ENCODE data around the gene SMIM7.
"Not testable (repeated sequence)": the region's sequence is repeated elsewhere in the genome, so short reads cannot be mapped to it uniquely, and the experiment has no call there.

The SMIM7 gene

DNA sequence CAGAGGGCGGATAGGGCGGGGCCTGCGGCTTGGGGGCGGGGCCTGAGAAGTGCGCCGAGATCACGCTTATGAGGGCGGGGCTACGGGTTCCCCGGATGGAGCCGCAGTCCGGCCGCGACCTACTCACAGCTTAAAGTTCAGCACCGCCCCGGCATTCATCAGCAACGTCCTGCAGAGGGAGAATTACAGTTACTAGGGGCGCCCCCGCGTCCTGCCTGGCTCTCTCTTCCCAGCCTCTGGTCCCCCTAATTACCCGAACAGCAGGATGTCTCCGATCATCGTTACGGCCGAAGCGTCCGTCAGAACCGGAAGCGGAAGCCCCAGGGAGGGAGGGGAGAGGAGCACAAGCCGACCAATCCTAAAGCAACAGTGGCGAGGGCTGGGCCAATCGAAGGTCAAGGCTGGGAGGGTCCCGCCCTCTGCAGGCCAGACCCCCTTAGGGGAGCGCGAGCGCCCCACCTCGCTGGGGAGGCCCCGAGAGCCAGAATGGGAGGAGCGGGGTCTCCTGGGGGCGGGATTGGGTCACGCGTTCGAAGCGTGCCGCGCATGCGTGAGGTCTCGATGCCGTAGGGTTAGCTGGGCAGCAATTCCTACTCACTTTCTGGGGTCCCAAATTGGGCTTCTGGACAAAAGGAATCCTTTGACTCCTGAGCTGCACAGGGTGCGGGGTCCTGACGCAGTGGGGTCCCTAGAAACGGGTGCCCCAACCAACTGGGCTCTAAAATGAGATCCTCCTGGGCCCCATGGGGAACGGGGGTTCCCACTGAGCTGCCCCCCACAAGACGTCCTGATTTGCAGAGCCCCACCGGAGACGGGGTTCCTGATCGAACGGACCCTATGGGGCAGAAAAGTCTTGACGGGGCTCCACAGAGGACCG lies at the start of gene SMIM7:
Gene SMIM7 (minus strand): TSS at position 313 of the 877 bp plus-strand sequence. CDS start 34 bp downstream, at position 279.
- peak; percentile 98 for DNase-seq (ENCODE audit: low read depth)

DNA sequence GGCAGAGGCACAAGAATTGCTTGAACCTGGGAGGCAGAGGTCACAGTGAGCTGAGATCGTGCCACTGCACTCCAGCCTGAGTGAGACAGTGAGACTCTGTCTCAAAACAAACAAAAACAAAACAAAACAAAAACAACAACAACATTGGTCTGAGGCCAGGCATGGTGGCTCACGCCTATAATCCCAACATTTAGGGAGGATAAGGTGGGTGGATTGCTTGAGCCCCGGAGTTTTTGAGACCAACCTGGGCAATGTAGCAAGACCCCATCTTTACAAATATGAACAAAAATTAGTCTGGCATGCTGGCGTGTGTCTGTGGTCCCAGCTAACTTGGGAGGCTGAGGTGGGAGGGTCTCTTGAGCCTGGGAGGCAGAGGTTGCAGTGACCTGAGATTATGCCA lies 43.7 kb upstream of the SMIM7 start:
- no peak for DNase-seq (ENCODE audit: low read depth)

GRCh38 chr19:16702123-16702522 lies 42.2 kb upstream of the SMIM7 start:
- no peak for DNase-seq (ENCODE audit: low read depth)

GRCh38 chr19:16698914-16699313 lies 39.0 kb upstream of the SMIM7 start:
- DNase-seq (ENCODE audit: low read depth): no peak

- no peak for DNase-seq (ENCODE audit: low read depth)
Observed at GRCh38 chr19:16688084-16688483, 28.1 kb upstream of the SMIM7 start.

- DNase-seq (ENCODE audit: low read depth): no peak
Observed at GRCh38 chr19:16684216-16684615, 24.3 kb upstream of the SMIM7 start.

- DNase-seq (ENCODE audit: low read depth): no peak
Observed at GRCh38 chr19:16682539-16682938, 22.6 kb upstream of the SMIM7 start.

GRCh38 chr19:16679811-16680210 lies 19.9 kb upstream of the SMIM7 start:
- DNase-seq (ENCODE audit: low read depth): no peak

GRCh38 chr19:16678498-16678897 lies 18.6 kb upstream of the SMIM7 start:
- no peak for DNase-seq (ENCODE audit: low read depth)

- DNase-seq (ENCODE audit: low read depth): no peak
Observed at GRCh38 chr19:16677055-16677454, 17.1 kb upstream of the SMIM7 start.

DNA sequence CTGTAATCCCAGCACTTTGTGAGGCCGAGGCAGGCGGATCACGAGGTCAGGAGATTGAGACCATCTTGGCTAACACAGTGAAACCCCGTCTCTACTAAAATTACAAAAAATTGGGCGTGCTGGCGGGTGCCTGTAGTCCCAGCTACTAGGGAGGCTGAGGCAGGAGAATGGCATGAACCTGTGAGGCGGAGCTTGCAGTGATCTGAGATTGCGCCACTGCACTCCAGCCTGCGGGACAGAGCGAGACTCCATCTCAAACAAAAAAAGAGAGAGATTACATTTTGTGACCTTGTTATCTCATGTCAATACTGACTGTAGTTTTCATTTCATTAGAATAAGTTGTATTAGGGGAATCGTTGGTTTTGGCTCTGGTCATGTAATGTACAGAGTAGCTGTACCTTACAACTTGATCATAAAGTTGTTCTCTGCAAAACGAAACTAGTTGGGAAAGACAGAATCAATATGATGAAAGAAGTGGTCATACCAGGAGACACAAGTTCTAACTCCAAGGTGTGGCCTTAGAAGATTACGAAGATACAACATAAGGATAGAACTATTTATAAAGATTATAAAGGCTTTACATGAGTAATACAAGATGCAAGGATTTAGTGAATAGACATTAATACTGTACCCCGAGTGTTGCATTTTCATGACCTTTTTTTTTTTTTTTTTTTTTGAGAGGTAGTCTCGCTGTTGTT lies 16.3 kb upstream of the SMIM7 start:
- no peak for DNase-seq (ENCODE audit: low read depth)

GRCh38 chr19:16673839-16674238 lies 13.9 kb upstream of the SMIM7 start:
- DNase-seq (ENCODE audit: low read depth): not testable (repeated sequence)

- DNase-seq (ENCODE audit: low read depth): no peak
Observed at GRCh38 chr19:16673231-16673630, 13.3 kb upstream of the SMIM7 start.

GRCh38 chr19:16671652-16672274 lies 11.8 kb upstream of the SMIM7 start:
- DNase-seq (ENCODE audit: low read depth): no peak

GRCh38 chr19:16670291-16670690 lies 10.3 kb upstream of the SMIM7 start:
- no peak for DNase-seq (ENCODE audit: low read depth)

GRCh38 chr19:16668702-16669101 lies 8.8 kb upstream of the SMIM7 start:
- not testable (repeated sequence) for DNase-seq (ENCODE audit: low read depth)

GRCh38 chr19:16668176-16668575 lies 8.2 kb upstream of the SMIM7 start:
- no peak for DNase-seq (ENCODE audit: low read depth)

- no peak for DNase-seq (ENCODE audit: low read depth)
Observed at GRCh38 chr19:16661480-16662034, 1.6 kb upstream of the SMIM7 start.

- peak; percentile 5 for DNase-seq (ENCODE audit: low read depth)
Observed at GRCh38 chr19:16660763-16661479, 977 bp upstream of the SMIM7 start, which contains the start of gene TMEM38A. Gene TMEM38A, plus strand, starts transcription at chr19:16661139. Its CDS starts 79 bp downstream, at chr19:16661218.

GRCh38 chr19:16659464-16659831 lies 496 bp downstream of the SMIM7 start:
- no peak for DNase-seq (ENCODE audit: low read depth)

DNA sequence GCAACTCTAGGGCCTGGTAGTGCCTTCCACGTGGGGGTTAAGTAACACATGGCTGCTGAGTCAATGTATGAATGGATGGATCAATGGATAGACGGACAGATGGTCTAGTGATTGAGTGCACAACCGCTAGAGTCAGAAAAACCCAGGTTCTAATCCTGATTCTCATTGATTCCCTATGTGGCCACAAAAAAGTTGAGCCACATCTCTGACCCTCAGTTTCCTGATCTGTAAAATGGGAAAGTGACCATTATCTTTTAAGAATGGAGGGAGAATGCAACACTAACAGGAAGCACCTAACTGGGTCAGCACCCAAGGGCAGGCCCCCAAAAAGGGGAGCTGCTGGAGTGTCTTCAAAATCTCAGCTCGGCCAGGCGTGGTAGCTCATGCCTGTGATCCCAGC lies 2.6 kb downstream of the SMIM7 start:
- no peak for DNase-seq (ENCODE audit: low read depth)

DNA sequence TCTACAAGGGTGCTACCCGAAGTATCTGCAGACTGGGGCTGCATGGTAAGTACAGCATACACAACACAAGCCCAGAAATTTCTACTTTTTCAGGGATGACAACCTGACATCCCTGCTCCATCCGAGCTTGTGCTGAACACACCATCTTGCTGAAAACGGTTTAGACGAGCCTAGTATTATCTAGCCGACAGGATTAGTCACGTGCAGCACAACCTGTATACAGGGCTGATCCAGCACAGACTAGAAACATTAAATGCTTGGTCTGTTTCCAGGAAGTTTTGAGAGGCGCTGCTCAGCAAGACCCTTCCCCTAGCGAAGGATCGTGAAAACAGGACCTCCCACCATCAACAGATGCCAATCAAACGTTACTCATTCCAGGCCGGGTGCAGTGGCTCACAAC lies 4.2 kb downstream of the SMIM7 start:
- no peak for DNase-seq (ENCODE audit: low read depth)

Data from activated T-cell treated with anti-CD3 and anti-CD28 coated beads for 24 hours (primary cell).